GM18498 (cell line): ENCODE measurements around the gene UGT1A1.

Source experiments
- ATAC-seq: cut with Tn5 transposase; IDR thresholded peaks from one replicate; pipeline ENCODE4 v1.9.1; 2021; ENCODE audit warnings: mild to moderate bottlenecking, moderate library complexity; ENCODE audit not compliant: unreplicated experiment

The UGT1A1 gene

GRCh38 chr2:233814056-233814835, 54.2 kb downstream of the UGT1A1 start:
- ATAC-seq, result no peak

GRCh38 chr2:233815861-233816260, 55.8 kb downstream of the UGT1A1 start:
- ATAC-seq, result no peak

- no peak for ATAC-seq
Observed at GRCh38 chr2:233816334-233816733, 56.3 kb downstream of the UGT1A1 start.

- no peak for ATAC-seq
Observed at GRCh38 chr2:233816771-233817170, 56.7 kb downstream of the UGT1A1 start.

GRCh38 chr2:233817361-233817911, 57.4 kb downstream of the UGT1A1 start:
- no peak for ATAC-seq

GRCh38 chr2:233817995-233818638, 58.0 kb downstream of the UGT1A1 start:
- ATAC-seq, result no peak

GRCh38 chr2:233818639-233819621, 58.9 kb downstream of the UGT1A1 start:
- ATAC-seq, result no peak

GRCh38 chr2:233819884-233820773, 60.1 kb downstream of the UGT1A1 start:
- no peak for ATAC-seq

- no peak for ATAC-seq
Observed at GRCh38 chr2:233820774-233821105, 60.7 kb downstream of the UGT1A1 start.

- no peak for ATAC-seq
Observed at GRCh38 chr2:233821196-233821595, 61.1 kb downstream of the UGT1A1 start.

GRCh38 chr2:233821709-233822100, 61.6 kb downstream of the UGT1A1 start:
- no peak for ATAC-seq

- no peak for ATAC-seq
Observed at GRCh38 chr2:233822101-233822771, 62.2 kb downstream of the UGT1A1 start.
